ENCODE results near the gene SFMBT2.

- TF ChIP-seq CTCF (IDR thresholded peaks at IDR 0.05) (no peak), ZFX (IDR thresholded peaks at IDR 0.05; ENCODE audit: borderline replicate concordance) (no peak)
Observed at GRCh38 chr10:7362471-7362870, 48.4 kb downstream of the SFMBT2 start.
